Central memory CD8-positive, alpha-beta T cell (primary cell): ENCODE measurements around the gene ASPRV1.
"Not testable (repeated sequence)": the region's sequence is repeated elsewhere in the genome, so short reads cannot be mapped to it uniquely, and the experiment has no call there.

ENCODE experiments used
- ATAC-seq: fragments of 150-1000 bp; cut with Tn5 transposase; replicated peaks from 2 replicates; pipeline ENCODE4 v1.10.0; 2022; ENCODE audit warnings: mild to moderate bottlenecking, moderate FRiP score, moderate number of reproducible peaks; ENCODE audit not compliant: poor library complexity, severe bottlenecking; ENCODE audit errors: extremely low read depth
- DNase-seq, 2 donors: peaks; one replicate each; pipeline ENCODE4 v3.0.0; 2021; ENCODE audit warnings: low spot score in 2 of 2
- H3K27ac Mint-ChIP-seq: one replicate; pipeline ENCODE4 v1.8.0; 2022; ENCODE audit warnings: low read depth, mild to moderate bottlenecking, moderate library complexity, mixed read lengths
- H3K27me3 Mint-ChIP-seq: one replicate; pipeline ENCODE4 v1.8.0; 2022; ENCODE audit warnings: mixed read lengths
- H3K36me3 Mint-ChIP-seq: one replicate; pipeline ENCODE4 v1.8.0; 2022; ENCODE audit warnings: mild to moderate bottlenecking, moderate library complexity, mixed read lengths; ENCODE audit not compliant: insufficient read depth
- H3K4me1 Mint-ChIP-seq: one replicate; pipeline ENCODE4 v1.8.0; 2022; ENCODE audit warnings: mixed read lengths
- H3K4me3 Mint-ChIP-seq: one replicate; pipeline ENCODE4 v1.8.0; 2022; ENCODE audit warnings: mild to moderate bottlenecking, moderate library complexity, mixed read lengths
- H3K9me3 Mint-ChIP-seq: one replicate; pipeline ENCODE4 v1.8.0; 2022; ENCODE audit warnings: mixed read lengths

The ASPRV1 gene

DNA sequence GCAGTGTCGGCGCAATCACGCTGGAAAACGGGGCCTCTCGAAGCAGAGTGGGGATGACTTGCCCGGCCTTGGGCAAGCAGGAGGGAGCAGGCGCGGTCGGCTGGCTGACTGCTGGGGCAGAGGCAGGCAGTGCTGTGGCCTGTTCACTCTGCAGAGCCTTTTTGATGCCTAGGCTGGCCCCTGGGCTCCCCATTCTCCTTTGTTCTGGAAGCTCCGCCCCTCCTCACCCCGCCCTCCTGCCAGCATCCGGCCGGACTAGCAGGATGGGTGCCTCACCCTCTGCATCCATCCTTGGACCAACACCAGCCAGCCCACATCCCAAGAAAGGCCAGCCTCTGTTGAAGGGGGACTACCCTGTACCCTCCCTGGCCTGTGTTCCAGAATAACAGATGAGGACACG is at the start of gene ASPRV1:
Gene ASPRV1, minus strand, starts transcription at position 136 of the 400 bp plus-strand sequence. CDS start 195 bp downstream, outside the sequence.
- no peak within 1 kb of the TSS for H3K4me3 Mint-ChIP-seq
- peaks cover 7% of the 10 kb centered on the region for H3K4me1 Mint-ChIP-seq
- ATAC-seq (no peak), DNase-seq (no peak)
- no peak within 1 kb of the TSS for H3K27ac Mint-ChIP-seq
- H3K36me3 Mint-ChIP-seq = no peaks in the 10 kb centered on the region
- H3K9me3 Mint-ChIP-seq = no peaks in the 10 kb centered on the region
- no peaks in the 10 kb centered on the region for H3K27me3 Mint-ChIP-seq

DNA sequence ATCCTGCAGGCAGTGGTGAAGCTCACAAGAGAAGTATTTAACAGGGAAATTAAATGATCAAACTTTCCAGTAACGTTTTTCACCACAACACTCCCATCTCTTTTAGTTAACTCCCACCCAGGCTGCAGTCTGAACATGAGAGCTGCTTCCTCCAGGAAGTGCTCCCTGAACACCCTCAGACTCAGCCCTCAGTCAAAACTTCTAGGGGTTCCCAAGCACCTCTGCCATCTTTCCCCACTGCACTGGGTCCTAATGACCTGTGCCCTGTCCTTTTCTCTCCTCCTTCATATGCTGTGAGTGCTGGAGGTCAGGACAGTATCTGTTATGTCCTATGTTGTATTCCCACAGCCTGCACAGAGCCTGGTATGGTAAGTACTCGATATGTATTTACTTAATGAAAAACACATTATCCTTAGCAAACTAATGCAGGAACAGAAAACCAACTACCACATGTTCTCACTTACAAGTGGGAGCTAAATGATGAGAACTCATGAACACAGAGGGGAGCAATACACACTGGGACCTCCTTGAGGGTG is 49.2 kb upstream of the ASPRV1 start:
- peaks cover 7% of the 10 kb centered on the region for H3K4me1 Mint-ChIP-seq
- no peaks in the 10 kb centered on the region for H3K27me3 Mint-ChIP-seq
- H3K27ac Mint-ChIP-seq = no peak overlapping the region
- H3K9me3 Mint-ChIP-seq = no peaks in the 10 kb centered on the region
- peaks cover 4% of the 10 kb centered on the region for H3K36me3 Mint-ChIP-seq
- no peak overlapping the region for H3K4me3 Mint-ChIP-seq
- DNase-seq = no peak
- no peak for ATAC-seq

DNA sequence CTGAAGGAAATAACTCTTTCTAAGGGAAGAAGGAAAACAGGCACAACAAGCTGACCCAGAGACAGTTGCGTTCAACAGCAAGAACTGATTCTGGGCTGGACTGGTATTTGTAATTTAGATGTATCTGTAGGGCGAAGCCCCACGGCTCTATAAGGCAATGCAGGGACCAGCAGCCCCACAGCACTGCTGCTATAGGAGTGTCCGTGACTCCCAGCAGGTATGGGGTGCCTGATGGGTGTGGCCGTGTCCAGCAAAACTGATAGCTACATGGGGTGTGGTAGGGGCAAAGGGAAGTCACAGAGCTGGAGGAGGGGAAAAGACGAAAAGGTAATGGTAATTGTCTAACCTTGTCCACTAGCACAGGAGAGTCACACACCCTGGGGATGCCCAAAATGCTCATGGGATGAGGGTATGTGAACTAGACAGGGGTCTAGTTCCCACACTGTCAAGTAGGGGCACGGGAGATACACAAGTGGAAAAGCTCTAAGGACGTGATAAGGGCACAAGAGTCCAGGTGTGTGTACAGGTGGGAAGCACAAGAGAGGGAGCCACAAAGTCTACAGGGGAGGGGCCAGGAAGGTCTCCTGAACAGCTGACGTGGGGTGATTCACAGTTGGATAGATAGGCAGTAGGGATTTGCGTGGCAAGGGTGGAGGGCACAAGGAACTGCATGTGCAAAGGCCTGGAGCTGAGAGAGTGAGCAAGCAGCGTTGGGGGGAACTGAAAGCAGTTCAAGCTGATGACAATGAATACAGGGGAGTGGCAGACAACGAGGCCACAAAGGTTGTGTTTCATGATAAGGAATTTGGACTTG is 48.5 kb upstream of the ASPRV1 start:
- Mint-ChIP-seq H3K9me3 (no peaks in the 10 kb centered on the region), H3K36me3 (peaks cover 4% of the 10 kb centered on the region), H3K27me3 (no peaks in the 10 kb centered on the region), H3K4me1 (peaks cover 7% of the 10 kb centered on the region), H3K4me3 (no peak overlapping the region), H3K27ac (peak overlapping the region; percentile 42)
- no peak for ATAC-seq
- no peak for DNase-seq

DNA sequence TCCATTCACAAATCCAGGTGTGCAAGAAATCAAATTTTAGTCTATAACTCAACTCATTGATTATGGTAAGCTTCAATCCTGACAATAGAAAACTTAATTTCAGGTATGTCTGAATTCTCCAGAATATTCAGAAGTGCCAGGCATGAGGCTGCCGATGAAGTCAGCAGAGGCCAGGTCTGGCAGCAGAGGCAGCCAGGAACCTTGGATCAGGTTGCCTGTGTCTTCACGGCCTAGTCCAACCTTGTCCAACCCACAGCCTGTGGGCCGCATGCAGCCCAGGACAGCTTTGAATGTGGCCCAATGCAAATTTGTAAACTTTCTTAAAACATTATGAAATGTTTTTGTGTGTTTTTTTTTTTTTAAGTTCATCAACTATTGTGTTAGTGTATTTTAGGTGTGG is 46.9 kb upstream of the ASPRV1 start:
- no peak for DNase-seq
- Mint-ChIP-seq H3K4me3 (no peak overlapping the region), H3K9me3 (no peaks in the 10 kb centered on the region), H3K36me3 (no peaks in the 10 kb centered on the region), H3K27me3 (no peaks in the 10 kb centered on the region), H3K4me1 (peaks cover 7% of the 10 kb centered on the region), H3K27ac (no peak overlapping the region)
- ATAC-seq = no peak

DNA sequence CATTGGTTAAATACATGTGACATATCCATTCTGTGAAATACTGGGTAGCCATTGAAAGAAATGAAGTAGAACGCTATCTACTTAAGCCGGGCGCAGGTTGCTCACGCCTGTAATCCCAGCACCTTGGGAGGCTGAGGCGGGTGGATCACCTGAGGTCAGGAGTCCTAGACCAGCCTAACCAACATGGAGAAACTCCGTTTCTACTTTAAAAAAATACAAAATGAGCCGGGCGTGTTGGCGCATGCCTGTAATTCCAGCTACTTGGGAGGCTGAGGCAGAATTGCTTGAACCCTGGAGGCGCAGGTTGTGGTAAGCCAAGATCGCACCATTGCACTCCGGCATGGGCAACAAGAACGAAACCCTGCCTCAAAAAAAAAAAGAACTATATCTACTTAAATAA is 45.7 kb upstream of the ASPRV1 start:
- ATAC-seq = no peak
- no peak overlapping the region for H3K27ac Mint-ChIP-seq
- H3K36me3 Mint-ChIP-seq = no peaks in the 10 kb centered on the region
- no peaks in the 10 kb centered on the region for H3K9me3 Mint-ChIP-seq
- DNase-seq = no peak
- peaks cover 15% of the 10 kb centered on the region for H3K4me1 Mint-ChIP-seq
- H3K4me3 Mint-ChIP-seq = no peak overlapping the region
- H3K27me3 Mint-ChIP-seq = no peaks in the 10 kb centered on the region

DNA sequence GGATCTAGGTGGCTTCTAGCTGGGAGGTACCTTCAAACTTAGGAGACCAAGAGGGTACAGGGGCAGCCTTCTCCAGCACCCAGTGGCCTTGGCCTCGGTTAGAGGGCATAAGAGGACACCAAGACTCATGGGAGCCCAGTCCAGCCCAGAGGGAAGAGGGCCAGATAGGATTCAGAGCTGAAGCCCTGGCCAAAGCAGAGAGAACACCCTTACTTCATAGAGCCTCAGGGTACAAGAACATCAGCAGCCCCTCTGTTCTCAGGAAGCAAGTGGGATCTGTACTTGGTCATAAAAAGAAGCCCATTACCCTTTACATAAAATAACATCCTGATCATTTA is 45.0 kb upstream of the ASPRV1 start:
- H3K4me3 Mint-ChIP-seq = no peak overlapping the region
- H3K27me3 Mint-ChIP-seq = no peaks in the 10 kb centered on the region
- H3K27ac Mint-ChIP-seq = no peak overlapping the region
- no peaks in the 10 kb centered on the region for H3K9me3 Mint-ChIP-seq
- peaks cover 18% of the 10 kb centered on the region for H3K4me1 Mint-ChIP-seq
- ATAC-seq = no peak
- H3K36me3 Mint-ChIP-seq = no peaks in the 10 kb centered on the region
- DNase-seq = no peak

DNA sequence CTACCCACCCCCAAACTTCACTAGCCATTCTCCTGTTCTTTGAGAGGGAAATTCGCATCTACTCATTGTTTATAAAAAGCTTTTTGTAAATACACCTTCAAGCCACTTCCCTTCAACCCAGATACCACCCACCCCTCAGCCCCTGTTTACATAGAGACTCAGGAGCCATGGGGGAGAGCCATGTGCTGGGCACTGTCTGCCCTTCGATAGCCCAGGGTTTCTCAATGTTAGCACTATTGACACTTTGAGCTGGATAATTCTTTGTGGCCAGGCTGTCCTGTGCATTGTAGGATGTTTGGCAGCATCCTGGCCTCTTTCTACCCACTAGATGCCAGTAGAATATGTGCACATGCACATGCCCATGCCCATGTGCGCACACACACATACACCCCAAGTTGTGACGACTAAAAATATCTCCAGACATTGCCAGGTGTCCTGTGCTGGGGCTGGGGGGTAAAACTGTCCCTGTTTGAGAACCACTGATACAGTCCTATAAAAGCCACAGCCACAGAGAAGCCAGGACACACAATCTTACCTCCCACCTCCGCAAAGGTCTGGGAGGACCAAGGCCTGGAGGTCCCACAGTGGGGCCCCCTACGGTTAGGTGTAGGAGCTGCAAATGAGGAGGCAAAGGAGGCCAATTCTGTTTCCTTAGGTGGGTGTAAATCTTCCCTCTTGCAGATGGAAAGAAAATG is 44.5 kb upstream of the ASPRV1 start:
- no peaks in the 10 kb centered on the region for H3K9me3 Mint-ChIP-seq
- H3K4me3 Mint-ChIP-seq = no peak overlapping the region
- H3K36me3 Mint-ChIP-seq = no peaks in the 10 kb centered on the region
- peaks cover 18% of the 10 kb centered on the region for H3K4me1 Mint-ChIP-seq
- H3K27ac Mint-ChIP-seq = no peak overlapping the region
- DNase-seq = no peak
- H3K27me3 Mint-ChIP-seq = no peaks in the 10 kb centered on the region
- no peak for ATAC-seq

DNA sequence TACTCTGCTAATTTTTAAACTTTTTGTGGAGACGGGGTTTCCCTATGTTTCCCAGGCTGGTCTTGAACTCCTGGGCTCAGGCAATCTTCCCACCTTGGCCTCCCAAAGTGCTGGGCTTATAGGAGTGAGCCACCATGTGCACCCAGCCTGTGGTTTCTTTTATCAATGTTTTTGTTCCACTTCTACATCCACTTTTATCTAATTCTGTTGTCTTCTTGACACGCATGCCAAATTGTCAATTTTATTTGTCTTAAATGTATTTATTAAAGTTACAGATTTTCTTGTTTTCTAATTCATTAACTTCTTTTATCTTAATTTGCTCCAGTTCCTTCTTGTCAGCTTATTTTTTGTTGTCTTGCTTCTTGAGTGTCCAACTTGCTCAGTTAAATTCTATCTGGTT is 43.8 kb upstream of the ASPRV1 start:
- Mint-ChIP-seq H3K4me1 (peaks cover 18% of the 10 kb centered on the region), H3K27ac (no peak overlapping the region), H3K36me3 (no peaks in the 10 kb centered on the region), H3K27me3 (no peaks in the 10 kb centered on the region), H3K4me3 (no peak overlapping the region), H3K9me3 (no peaks in the 10 kb centered on the region)
- DNase-seq = no peak
- ATAC-seq = no peak

DNA sequence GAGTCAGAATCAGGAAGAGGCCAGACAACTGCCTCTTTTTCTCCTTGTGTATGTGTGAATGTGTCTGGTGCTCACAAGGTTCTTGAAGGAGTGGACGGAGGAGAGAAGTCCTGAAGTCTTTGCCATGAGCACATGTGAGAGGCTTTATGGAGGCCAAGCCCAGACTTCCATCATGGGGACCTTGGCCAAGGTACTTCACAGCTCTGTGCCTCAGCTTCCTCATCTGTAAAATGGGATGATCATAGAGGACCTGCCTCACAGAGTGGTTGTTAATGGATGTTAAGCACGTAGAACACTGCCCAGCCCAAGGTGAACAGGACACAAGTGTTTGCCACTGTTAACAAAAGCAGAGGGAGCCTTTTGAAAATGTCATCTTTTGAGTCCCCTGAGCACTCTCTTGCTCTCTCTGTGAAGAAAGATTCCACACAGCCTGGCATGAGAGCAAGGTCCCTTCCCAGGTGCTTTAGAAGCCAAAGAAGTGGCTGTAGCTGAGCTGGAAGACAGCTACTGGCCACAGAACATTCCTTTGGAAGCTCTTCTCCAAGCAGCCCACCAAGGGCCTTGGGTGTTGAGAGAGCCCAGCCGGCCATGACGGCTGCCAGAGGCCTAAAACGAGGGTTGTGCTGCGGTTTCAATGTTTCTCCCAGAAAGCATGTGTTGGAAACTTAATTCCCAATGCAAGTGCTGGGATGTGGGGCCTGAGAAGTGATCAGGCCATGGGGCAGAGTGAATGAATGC is 41.8 kb upstream of the ASPRV1 start:
- ATAC-seq (no peak), DNase-seq (no peak)
- Mint-ChIP-seq H3K4me3 (no peak overlapping the region), H3K36me3 (no peaks in the 10 kb centered on the region), H3K27ac (no peak overlapping the region), H3K27me3 (no peaks in the 10 kb centered on the region), H3K4me1 (peaks cover 16% of the 10 kb centered on the region), H3K9me3 (no peaks in the 10 kb centered on the region)

DNA sequence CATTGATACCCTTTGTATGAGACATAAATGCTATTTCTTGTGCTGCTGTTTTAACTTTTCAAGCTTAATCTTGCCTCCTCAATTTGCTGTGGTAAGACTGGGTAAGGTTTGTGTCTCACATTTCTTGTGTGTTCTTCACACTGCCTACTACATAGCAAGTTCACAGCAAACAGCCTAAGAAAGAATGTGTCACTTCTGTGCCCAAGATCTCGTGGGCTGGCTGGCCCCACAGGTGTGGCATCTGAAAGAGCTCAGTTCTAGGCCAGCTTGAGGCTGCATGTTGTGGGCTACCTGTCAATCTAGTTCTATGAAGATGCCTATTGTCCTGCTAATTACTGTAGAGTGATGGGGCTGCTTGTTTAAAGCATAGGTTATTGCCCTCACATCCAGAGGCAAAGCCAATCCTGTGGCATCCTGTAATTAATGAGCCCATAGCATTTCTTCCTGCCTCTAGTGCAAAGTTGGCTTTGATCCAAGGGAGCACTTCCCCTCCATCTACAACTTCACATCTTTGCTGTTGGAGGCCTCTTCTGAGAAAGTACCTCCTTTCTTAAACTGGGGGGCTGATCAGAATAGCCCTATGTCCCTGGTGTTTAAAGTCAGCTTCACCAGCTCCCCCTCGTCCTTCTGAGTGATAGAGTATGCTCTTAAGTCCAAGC is 40.9 kb upstream of the ASPRV1 start:
- no peaks in the 10 kb centered on the region for H3K9me3 Mint-ChIP-seq
- no peaks in the 10 kb centered on the region for H3K27me3 Mint-ChIP-seq
- H3K4me1 Mint-ChIP-seq = peaks cover 16% of the 10 kb centered on the region
- no peak overlapping the region for H3K4me3 Mint-ChIP-seq
- H3K27ac Mint-ChIP-seq = peak overlapping the region; percentile 56
- DNase-seq (no peak), ATAC-seq (no peak)
- no peaks in the 10 kb centered on the region for H3K36me3 Mint-ChIP-seq

DNA sequence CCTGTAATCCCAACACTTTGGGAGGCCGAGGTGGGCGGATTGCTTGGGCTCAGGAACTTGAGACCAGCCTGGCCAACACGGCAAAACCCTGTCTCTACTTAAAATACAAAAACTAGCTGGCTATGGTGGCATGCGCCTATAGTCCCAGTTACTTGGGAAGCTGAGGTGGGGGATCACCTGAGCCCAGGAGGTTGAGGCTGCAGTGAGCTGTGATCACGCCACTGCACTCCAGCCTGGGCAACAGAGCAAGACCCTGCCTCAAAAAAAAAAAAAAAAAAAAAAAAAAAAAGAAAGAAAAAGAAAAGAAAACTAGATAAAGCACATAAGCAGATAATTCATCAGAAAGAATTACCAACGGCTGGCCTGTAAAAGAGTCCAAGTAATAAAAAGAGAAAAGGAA is 39.1 kb upstream of the ASPRV1 start:
- not testable (repeated sequence) for ATAC-seq, H3K36me3 Mint-ChIP-seq, DNase-seq, H3K27me3 Mint-ChIP-seq, H3K9me3 Mint-ChIP-seq, H3K27ac Mint-ChIP-seq, H3K4me3 Mint-ChIP-seq
- peaks cover 16% of the 10 kb centered on the region for H3K4me1 Mint-ChIP-seq

DNA sequence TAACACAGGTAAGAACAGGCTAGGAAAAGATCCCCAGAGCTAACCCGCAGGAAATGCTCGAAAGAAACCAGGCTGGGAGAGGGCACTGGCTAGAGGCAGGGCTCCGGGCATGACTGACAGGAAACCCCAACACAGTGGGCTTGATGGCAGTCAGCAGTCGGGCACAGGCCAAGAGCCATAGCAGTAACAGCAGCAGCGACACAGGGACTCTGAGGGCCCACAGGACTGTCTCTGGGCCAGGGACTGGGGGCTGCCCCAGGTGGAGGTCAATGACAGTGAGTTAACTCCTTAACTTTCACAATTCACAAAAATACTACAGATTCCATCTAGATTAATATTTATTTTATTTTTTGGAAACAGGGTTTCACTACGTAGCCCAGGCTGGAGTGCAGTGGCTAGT is 37.3 kb upstream of the ASPRV1 start:
- H3K27me3 Mint-ChIP-seq = no peaks in the 10 kb centered on the region
- no peak overlapping the region for H3K27ac Mint-ChIP-seq
- no peaks in the 10 kb centered on the region for H3K9me3 Mint-ChIP-seq
- no peak for DNase-seq
- H3K36me3 Mint-ChIP-seq = peaks cover 5% of the 10 kb centered on the region
- no peak for ATAC-seq
- peaks cover 16% of the 10 kb centered on the region for H3K4me1 Mint-ChIP-seq
- H3K4me3 Mint-ChIP-seq = no peak overlapping the region
